GM19043 (cell line): ENCODE data around the gene NADK.

ENCODE experiments used
- ATAC-seq: cut with Tn5 transposase; IDR thresholded peaks from one replicate; pipeline ENCODE4 v1.9.1; 2021; ENCODE audit warnings: low read depth; ENCODE audit not compliant: unreplicated experiment

Gene NADK

GRCh38 chr1:1777950-1778662, at the start of gene NADK:
TSS of gene NADK (minus strand) at chr1:1778470. CDS start at chr1:1765406, 13,064 bp downstream.
- ATAC-seq = peak; percentile 19

GRCh38 chr1:1827089-1827848, 49.0 kb upstream of the NADK start:
- no peak for ATAC-seq

- no peak for ATAC-seq
These were observed 48.3 kb upstream of the NADK start for GRCh38 chr1:1826356-1827088.

GRCh38 chr1:1825217-1825616, 46.9 kb upstream of the NADK start:
- no peak for ATAC-seq

GRCh38 chr1:1819762-1820161, 41.5 kb upstream of the NADK start:
- no peak for ATAC-seq

GRCh38 chr1:1817221-1817620, 39.0 kb upstream of the NADK start:
- ATAC-seq = no peak

- ATAC-seq = no peak
These were observed 37.5 kb upstream of the NADK start for GRCh38 chr1:1815606-1816281.

GRCh38 chr1:1809489-1809888, 31.2 kb upstream of the NADK start:
- no peak for ATAC-seq

GRCh38 chr1:1808206-1808605, 29.9 kb upstream of the NADK start:
- ATAC-seq = no peak

GRCh38 chr1:1806890-1807289, 28.6 kb upstream of the NADK start:
- ATAC-seq = no peak

GRCh38 chr1:1804301-1804700, 26.0 kb upstream of the NADK start:
- no peak for ATAC-seq

- no peak for ATAC-seq
These were observed 24.6 kb upstream of the NADK start for GRCh38 chr1:1802871-1803270.

GRCh38 chr1:1799716-1800115, 21.4 kb upstream of the NADK start:
- peak; percentile 87 for ATAC-seq

GRCh38 chr1:1797731-1798341, 19.6 kb upstream of the NADK start:
- no peak for ATAC-seq

GRCh38 chr1:1796466-1796865, 18.2 kb upstream of the NADK start:
- no peak for ATAC-seq

- ATAC-seq = no peak
These were observed 16.7 kb upstream of the NADK start for GRCh38 chr1:1794999-1795398.

GRCh38 chr1:1793481-1794244, 15.4 kb upstream of the NADK start:
- no peak for ATAC-seq

- ATAC-seq = no peak
These were observed 10.6 kb upstream of the NADK start for GRCh38 chr1:1788646-1789431.

GRCh38 chr1:1788136-1788535, 9.9 kb upstream of the NADK start:
- no peak for ATAC-seq
